ENCODE data around the gene EVI5L. TPM values are rescaled to one million over a fixed set of nuclear protein-coding genes. Genes with fewer than 3 reads are reported as not detected.

EVI5L gene
- total and polyA plus RNA-seq, 2 of the 13 experiments (the other 11 are each of a cell fraction or from before 2014, with no cell fraction given): 1.7 to 2.4 TPM

DNA sequence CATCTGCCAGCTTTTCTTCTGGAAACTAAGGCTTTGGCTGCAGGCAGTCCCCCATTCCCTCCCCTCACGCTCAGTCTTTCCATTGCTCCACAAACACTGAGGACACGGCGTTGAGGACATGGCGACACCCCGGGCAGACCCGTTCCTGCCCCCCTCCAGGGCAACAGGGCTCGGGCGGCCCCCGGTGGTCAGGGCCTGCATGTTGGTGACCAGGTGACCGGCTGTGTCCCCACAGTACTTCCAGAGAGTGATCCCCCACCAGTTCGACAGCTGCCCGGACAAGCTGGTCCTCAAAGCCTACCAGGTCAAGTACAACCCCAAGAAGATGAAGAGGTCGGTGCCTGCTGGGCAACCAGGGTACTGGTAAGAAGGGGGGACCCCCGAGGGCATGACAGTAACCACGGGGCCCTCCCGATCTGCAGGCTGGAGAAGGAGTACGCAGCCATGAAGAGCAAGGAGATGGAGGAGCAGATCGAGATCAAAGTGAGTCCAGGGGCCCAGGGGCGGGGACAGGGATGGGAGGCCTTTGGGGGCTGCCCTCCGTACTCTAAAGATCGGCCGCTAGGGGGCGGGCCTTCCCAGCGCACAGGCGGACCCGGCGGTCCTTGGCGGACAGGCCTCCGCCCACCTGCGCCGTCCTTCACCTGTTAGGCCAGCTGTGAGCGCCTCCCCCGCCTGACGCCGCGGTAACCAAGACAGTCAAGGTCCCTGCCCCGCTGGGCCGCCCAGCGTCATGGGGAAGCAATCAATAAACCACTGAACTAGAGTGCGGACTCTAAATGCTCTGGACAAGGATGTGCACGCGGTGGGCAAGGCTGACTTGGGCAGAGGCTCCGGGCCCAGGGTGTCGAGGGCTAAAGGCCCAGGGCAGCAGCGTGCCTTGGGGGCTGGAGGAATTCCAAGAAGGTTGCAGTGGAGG is 23.1 kb downstream of the EVI5L start (continued):
- TF ChIP-seq ZNF282 (IDR thresholded peaks at IDR 0.05; ENCODE audit: partially characterized antibody) (no peak), SNAPC5 (CRISPR knock-in tag; IDR thresholded peaks at IDR 0.05; ENCODE audit: borderline replicate concordance) (no peak), ZNF768 (CRISPR knock-in tag; IDR thresholded peaks at IDR 0.05) (peak; percentile 32; the same call in 1 of the 2 replicates), ZNF138 (CRISPR knock-in tag; IDR thresholded peaks at IDR 0.05; ENCODE audit: low read depth) (no peak), MATR3 (CRISPR knock-in tag; IDR thresholded peaks at IDR 0.05) (no peak), ZNF446 (CRISPR knock-in tag; IDR thresholded peaks at IDR 0.05) (0 out of 2 replicates have a peak, but pooled peaks have one; percentile 56), POLR2G (IDR thresholded peaks at IDR 0.05; ENCODE audit: low read depth, low read length) (no peak), HMGXB3 (CRISPR knock-in tag; IDR thresholded peaks at IDR 0.05; ENCODE audit: borderline replicate concordance) (peak; percentile 83), KAT7 (CRISPR knock-in tag; IDR thresholded peaks at IDR 0.05; ENCODE audit: borderline replicate concordance) (peak; percentile 69; the same call in 1 of the 2 replicates), HMGXB4 (CRISPR knock-in tag; IDR thresholded peaks at IDR 0.05; ENCODE audit: borderline replicate concordance in 1 of 2, low read depth in 1 of 2) (peak; percentile 93 to 94)
- TF ChIP-seq, protein P1, sequence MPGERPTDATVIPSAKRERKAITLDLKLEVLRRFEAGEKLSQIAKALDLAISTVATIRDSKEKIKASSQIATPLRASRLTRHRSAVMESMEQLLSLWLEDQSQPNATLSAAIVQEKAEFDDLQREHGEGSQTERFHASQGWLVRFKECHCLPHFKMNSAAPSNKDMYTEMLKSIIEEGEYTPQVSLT (CRISPR knock-in tag; IDR thresholded peaks at IDR 0.05; ENCODE audit: borderline replicate concordance, low read depth): peak; percentile 68; the same call in 1 of the 2 replicates
- TF ChIP-seq, protein P2, sequence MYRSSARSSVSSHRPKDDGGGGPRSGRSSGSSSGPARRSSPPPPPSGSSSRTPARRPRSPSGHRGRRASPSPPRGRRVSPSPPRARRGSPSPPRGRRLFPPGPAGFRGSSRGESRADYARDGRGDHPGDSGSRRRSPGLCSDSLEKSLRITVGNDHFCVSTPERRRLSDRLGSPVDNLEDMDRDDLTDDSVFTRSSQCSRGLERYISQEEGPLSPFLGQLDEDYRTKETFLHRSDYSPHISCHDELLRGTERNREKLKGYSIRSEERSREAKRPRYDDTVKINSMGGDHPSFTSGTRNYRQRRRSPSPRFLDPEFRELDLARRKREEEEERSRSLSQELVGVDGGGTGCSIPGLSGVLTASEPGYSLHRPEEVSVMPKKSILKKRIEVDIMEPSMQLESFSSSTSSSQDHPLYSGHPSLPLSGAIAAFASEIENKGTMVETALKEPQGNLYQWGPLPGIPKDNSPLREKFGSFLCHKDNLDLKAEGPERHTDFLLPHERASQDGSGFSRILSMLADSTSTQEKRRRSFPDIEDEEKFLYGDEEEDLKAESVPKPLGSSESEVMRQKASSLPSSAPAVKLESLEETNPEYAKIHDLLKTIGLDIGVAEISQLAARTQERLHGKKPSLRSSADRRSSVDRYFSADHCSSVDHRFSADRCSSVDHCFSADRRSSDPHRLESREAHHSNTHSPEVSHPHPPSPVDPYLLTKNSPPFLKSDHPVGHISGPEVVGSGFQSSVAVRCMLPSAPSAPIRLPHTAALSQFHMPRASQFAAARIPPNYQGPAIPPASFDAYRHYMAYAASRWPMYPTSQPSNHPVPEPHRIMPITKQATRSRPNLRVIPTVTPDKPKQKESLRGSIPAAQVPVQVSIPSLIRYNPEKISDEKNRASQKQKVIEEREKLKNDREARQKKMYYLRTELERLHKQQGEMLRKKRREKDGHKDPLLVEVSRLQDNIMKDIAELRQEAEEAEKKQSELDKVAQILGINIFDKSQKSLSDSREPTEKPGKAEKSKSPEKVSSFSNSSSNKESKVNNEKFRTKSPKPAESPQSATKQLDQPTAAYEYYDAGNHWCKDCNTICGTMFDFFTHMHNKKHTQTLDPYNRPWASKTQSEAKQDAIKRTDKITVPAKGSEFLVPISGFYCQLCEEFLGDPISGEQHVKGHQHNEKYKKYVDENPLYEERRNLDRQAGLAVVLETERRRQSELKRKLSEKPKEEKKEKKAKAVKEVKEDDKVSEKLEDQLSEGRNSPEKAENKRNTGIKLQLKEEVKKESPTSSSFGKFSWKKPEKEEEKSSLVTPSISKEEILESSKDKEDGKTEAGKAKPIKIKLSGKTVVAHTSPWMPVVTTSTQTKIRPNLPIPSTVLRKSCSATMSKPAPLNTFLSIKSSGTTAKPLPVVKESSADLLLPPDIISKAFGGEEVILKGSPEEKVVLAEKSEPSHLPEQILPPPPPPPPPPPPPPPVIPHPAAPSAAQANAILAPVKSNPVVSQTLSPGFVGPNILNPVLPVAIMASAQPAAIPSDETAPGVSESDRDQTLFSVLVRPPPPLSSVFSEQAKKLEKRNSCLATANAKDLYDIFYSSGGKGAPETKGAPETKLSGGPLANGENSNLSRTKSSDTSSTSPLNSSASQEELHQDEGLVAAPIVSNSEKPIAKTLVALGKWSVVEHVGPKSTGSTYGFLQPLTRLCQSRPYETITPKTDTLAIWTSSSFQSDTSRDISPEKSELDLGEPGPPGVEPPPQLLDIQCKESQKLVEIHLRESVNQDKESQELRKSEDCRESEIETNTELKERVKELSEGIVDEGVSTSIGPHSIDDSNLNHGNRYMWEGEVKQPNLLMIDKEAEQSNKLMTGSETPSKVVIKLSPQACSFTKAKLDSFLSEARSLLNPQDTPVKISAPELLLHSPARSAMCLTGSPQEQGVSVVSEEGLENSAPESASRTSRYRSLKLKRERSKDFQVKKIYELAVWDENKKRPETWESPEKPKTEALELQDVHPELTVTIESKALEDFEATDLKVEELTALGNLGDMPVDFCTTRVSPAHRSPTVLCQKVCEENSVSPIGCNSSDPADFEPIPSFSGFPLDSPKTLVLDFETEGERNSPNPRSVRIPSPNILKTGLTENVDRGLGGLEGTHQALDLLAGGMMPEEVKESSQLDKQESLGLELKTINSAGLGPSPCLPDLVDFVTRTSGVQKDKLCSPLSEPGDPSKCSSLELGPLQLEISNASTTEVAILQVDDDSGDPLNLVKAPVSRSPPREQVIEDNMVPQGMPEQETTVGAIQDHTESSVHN (CRISPR knock-in tag; IDR thresholded peaks at IDR 0.05): no peak
